Upper lobe of left lung (tissue), 4 donors: Measurements from ENCODE around the gene LRP11.

ENCODE experiments used
- EP300 ChIP-seq, 4 donors: sonication (generic); formaldehyde crosslinking; IDR thresholded peaks; one replicate each; pipeline ENCODE4 v1.5.1; 2017; ENCODE audit warnings: antibody characterized with exemption in 4 of 4, control low read depth in 2 of 4
- POLR2A ChIP-seq, 4 donors: fragments of 450-650 bp; IDR thresholded peaks; one replicate each; pipeline ENCODE4 v1.5.1; 2016 to 2017; ENCODE audit warnings: antibody characterized with exemption in 4 of 4, mild to moderate bottlenecking in 2 of 4
- POLR2AphosphoS5 ChIP-seq, 2 donors: sonication (generic); formaldehyde crosslinking; IDR thresholded peaks; one replicate each; pipeline ENCODE4 v1.5.1; 2017; ENCODE audit warnings: antibody characterized with exemption in 2 of 2
- TF ChIP-seq, protein P1 (sequence below), 6 experiments: fragments of 450-650 bp in 4 of 6; fragments of 200-600 bp in 2 of 6; sonication (generic) in 2 of 6; IDR thresholded peaks; one replicate each; pipeline ENCODE4 v1.5.1; 2016 to 2019; ENCODE audit warnings: antibody characterized with exemption in 6 of 6

- TF ChIP-seq, protein P1, sequence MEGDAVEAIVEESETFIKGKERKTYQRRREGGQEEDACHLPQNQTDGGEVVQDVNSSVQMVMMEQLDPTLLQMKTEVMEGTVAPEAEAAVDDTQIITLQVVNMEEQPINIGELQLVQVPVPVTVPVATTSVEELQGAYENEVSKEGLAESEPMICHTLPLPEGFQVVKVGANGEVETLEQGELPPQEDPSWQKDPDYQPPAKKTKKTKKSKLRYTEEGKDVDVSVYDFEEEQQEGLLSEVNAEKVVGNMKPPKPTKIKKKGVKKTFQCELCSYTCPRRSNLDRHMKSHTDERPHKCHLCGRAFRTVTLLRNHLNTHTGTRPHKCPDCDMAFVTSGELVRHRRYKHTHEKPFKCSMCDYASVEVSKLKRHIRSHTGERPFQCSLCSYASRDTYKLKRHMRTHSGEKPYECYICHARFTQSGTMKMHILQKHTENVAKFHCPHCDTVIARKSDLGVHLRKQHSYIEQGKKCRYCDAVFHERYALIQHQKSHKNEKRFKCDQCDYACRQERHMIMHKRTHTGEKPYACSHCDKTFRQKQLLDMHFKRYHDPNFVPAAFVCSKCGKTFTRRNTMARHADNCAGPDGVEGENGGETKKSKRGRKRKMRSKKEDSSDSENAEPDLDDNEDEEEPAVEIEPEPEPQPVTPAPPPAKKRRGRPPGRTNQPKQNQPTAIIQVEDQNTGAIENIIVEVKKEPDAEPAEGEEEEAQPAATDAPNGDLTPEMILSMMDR (IDR thresholded peaks at IDR 0.05) = no peak
- TF ChIP-seq POLR2A (IDR thresholded peaks at IDR 0.05) (no peak), POLR2AphosphoS5 (IDR thresholded peaks at IDR 0.05) (no peak), EP300 (IDR thresholded peaks at IDR 0.05) (no peak)
Observed at GRCh38 chr6:149861603-149862423, 2.3 kb downstream of the LRP11 start.
